Hematopoietic multipotent progenitor cell treated with erythropoietin and hydrocortisone succinate and interleukin-3 and kit ligand, for 17 days (in vitro differentiated cells): ENCODE measurements around the gene UTS2B.
A peak's percentile ranks its signal among the peaks of the same experiment; 100 is the strongest.

Source experiments
- DNase-seq: peaks from one replicate; pipeline ENCODE4 v3.0.0-alpha.2; 2015; ENCODE audit warnings: low spot score

Gene UTS2B

GRCh38 chr3:191352014-191352413, 21.7 kb upstream of the UTS2B start:
- DNase-seq, result no peak

DNA sequence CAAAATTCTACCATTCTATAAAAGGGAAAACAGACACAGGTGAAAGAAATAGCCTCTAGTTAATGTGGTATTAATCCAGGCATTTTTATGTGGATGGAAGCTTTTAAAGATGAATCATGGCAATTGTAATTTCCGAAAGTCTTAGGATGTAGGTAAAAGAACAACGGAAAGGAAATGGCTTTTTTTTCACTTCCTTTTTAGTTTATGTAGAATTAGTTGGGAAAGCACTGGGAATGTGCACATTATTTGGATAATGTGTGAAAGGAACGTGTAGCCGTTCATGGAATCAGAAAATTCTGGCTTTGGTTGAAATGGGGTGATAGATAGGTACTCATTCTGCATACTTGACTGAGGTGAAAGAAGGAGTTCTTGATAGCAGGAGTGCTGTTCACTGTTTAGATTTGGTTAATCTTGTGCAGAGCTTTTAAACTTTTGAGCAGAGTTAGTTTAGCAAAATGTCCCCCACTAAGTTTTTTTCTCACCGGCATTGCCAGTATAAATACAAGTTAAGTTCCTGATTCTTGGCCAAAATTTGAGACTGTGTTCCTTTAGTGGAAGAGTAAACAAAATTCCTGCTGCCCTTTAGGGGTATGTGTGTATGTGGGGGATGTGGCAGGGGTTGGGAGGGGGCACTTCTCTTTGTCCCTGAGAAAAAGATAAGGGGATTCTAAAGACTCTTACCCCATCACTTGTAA, 20.2 kb upstream of the UTS2B start:
- no peak for DNase-seq

GRCh38 chr3:191348098-191348497, 17.8 kb upstream of the UTS2B start:
- DNase-seq, result no peak

DNA sequence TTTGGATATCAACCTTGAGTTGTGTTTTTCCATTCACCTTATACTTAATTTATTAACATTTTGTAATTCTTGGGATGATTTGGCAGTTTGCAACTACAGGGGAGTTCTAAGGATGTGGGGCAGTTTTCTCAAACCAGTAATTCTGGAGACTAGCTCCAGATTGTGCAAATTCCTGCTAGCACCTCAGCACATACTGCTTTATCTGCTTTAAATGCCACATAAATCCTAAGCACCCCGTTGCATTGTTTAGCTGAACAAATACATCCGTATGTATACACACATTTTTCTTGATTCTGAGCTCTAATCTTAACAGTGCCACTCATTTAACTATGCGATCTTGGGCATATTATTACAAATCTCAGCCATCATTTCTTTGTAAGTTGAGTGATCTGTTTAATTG, 16.9 kb upstream of the UTS2B start:
- no peak for DNase-seq

DNA sequence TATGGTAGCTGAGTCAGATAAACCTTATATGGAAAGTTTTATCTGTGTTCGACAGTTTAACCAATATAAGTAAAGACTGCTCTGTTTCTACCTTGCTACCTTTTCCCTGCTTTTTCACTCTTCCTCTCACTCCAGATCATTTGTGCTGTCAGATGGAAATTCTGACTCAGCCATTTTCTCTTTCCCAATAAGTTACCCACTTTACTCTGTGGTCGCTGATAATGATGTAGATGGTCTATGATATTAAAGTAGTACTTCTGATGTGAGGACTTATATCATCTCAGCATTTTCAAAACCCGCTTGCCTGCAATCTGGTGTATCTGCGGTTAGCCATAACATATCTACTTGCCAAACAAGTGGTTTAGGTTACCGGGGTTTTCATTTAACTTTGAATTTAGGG, 15.0 kb upstream of the UTS2B start:
- no peak for DNase-seq

GRCh38 chr3:191343913-191344312, 13.6 kb upstream of the UTS2B start:
- no peak for DNase-seq

DNA sequence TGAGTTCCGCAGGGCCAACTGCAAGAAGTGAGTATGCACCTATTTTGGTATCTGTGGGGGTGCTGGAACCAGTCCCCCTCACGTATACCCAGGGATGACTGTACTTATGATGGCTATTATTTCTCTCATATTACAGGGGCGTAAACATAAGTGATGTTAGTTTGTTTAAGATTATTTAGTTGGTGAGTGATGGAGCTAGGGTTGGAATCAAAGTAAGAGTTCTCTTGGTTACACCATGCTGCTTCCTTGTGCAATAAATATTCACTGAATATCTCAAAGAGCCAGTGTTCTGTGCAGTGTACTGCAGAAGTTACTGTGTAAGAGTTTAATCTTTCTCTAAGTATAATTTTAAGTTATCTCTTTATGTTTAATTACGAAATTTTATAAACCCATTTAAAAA, 12.8 kb upstream of the UTS2B start:
- DNase-seq, result no peak

DNA sequence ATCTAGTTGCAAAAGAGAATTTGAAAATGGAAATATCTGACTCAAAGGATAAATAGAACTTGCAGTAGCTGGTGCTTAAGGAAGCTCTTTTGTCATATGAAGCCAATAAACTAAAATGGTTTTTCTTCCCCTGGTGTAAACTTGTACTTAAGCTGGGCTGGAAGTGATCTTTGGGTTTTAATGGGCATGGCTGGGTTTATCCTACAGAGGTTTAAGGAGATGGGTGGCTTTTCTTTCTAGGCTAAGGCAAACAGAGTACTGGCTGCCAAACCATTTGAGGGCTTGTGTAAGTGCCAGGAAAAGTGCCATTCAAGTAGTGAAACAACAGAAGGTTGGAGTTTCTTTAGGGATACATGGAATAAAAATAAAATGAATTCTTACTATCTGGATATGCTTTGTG, 12.1 kb upstream of the UTS2B start:
- no peak for DNase-seq

DNA sequence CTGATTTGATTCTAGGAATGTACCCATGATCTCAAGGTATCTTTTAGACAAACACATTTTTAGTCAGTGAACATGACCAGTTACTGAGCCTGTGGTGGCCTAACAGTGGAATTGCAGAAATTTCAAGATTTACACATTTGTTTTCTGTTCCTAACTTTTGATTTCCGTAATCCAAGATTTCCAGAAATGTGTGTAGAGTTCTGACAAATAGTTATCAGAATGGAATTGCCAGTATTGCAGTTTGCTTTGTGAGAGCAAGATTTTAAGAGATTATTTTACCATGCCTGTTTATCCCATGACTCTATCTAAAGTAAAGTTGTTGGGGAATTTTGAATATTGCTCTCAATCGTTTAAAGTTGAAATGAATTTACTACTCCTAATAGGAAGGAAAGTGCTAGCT, 11.7 kb upstream of the UTS2B start:
- DNase-seq, result no peak

DNA sequence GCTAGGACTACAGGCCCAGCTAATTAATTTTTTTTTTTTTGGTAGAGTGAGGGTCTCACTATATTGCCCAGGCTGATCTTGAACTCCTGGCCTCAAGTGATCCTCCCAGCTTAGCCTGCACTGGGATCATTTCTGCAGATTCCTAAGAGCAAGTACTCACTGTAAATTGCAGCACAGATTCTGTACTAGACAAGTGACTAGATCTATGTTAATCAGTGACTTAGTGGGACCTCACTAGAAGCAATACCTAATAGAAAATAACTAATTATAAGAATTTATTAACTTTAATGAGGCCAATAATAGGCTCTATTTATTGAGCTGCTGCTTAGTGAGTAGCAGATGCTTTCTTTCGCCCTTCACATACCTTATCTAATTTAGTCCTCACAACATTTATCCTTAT, 10.6 kb upstream of the UTS2B start:
- DNase-seq, result no peak

DNA sequence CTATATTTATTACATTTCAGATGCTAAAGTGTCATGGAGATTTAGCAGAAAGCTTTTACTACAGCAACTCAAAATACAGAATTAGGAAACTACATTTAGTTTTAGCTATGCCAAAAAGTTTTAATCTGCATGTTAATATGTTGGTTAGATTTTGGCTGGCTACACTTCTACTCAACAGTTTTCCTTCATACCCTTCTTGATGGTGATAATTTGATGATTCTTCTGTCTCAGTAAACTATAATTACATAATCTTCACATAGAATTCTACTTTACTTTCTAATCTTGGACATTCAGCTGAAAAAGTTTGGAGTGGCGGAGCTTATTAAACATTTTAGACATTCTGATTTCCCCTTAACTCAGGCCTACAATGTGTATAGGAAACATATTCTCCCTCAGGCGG, 10.0 kb upstream of the UTS2B start:
- no peak for DNase-seq

DNA sequence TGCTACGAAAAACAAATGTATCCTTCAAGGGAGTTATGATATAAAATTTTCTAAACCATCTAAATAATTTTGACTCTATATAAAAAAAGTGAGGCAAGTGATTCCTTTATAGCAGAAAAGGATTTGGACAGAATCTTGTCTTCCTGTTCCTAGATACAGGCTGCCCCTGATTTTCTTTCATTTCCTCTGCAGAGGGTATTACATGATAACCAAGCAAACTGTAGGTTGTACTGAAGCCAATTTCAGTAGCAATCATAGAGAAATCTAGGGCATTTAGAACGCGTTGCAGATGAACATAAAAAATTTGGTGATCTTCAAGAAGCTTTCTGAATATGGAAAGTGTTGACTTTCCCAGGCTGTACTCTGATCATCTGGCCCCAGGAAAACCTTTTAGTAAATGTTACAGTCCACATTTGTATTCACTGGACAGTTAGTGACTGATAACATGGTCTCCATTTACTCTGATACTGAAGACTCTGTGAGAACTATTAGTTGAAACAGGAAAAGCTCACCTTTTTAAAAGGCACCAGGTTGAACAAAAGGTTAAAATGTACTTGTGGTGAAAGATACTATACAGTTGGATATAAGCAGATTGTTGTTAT, 9.1 kb upstream of the UTS2B start:
- no peak for DNase-seq

DNA sequence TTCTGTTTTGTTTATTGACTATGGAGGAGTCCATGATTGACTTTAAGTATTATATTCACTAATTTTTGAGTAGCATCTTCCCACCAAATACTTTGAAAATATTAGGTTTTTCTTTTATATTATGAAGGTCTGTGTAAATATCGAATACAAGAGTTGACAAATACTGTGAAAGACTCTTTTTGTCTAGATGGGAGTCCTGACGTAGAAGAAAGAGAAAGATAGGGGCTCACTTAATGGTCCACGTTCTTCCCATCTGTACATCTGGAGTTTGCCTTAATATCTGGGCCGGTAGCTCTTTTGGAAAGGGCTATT, 7.8 kb upstream of the UTS2B start:
- DNase-seq, result no peak

DNA sequence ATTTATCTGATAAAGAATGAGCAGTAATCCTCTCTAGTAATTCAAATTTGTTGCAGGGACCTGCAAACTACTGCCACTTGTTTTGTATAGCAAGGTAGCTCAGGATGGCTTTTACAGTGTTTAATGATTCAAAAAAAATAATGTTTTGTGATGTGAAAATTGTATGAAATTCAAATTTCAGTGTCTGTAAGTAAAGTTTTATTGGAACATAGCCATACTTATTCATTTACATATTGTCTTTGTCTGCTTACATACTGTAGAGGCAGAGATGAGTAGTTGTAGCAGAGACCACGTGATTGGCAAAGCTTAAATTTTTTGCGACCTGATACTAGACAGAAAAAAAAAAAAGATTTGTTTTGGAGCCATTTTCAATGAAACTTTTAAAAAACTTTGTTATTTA, 6.5 kb upstream of the UTS2B start:
- DNase-seq, result no peak

- DNase-seq, result no peak
Observed at GRCh38 chr3:191334346-191334893, 4.1 kb upstream of the UTS2B start.

DNA sequence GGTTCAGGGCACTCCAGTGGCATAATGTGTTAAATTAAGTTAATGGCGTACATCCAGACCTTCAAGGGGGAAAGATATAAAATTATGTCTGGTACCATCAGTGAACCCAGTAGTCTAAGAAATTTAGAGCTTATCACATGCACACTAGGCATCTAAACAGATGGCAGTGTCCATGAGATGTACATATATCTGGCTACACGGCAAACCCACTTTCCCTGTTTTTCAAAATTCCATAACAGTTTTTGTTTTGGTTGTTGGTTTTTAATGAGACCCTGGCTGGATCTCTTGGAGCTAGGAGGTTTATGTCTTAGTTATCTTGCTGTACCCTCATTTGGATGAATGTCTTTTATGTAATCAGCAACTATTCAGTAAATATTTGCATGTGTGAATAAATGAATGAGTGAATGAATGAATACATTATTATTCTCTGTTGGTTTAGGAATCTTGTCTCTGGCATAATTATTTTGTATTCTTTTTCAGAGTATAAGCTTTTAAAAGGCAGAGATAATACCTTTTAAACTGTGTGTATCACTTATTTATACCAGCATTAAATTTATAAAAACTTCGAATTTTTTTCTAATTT, 3.1 kb upstream of the UTS2B start:
- no peak for DNase-seq

DNA sequence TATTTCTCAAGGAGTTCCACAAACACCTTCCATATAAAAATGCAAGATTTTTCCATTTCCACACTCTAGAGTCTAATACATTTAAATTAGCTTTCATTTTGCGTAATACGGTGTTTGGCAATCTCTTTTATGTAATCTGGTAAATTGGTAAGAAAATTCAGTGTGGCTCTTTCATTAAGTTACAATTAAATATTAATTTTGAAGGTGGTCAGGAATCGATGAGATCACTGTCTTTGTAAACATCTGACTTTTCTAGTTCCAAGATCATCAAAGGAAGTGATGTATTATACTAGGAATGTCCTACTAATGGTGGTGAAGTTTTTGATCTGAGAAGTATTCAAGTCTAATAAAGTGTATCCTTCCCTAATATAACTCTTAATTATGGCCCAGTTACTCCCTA, 1.1 kb upstream of the UTS2B start:
- DNase-seq, result no peak

DNA sequence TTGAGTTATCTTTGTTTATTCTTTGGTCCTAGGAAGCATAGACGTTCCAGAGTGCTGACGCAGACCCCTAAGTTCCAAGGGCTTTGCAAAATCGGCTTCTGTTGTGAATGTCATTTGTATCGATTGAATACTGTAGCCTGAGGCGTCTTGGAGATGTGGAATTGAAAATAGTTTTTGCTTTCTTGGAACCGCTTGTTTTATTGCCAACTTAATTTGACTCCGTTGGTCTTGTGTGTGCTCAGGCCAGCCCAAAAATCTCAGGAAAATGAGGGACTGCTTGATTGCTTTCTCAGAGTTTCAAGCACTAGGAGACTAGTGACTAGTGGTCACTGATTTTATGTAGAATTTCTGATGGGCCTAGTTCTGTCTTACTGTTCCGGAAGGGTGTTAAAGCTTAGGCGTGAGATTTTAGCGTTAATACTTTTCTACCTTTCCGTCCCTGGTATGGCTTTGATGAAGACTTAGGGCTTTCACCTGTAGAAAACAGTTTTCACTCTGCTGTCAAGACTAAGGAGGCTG, 263 bp upstream of the UTS2B start:
- DNase-seq, result no peak

GRCh38 chr3:191328962-191329653, 1.2 kb downstream of the UTS2B start, which contains the start of gene CCDC50:
Gene CCDC50, plus strand, starts transcription at chr3:191329394. Its CDS starts 281 bp downstream, at chr3:191329675.
- DNase-seq, result no peak

DNA sequence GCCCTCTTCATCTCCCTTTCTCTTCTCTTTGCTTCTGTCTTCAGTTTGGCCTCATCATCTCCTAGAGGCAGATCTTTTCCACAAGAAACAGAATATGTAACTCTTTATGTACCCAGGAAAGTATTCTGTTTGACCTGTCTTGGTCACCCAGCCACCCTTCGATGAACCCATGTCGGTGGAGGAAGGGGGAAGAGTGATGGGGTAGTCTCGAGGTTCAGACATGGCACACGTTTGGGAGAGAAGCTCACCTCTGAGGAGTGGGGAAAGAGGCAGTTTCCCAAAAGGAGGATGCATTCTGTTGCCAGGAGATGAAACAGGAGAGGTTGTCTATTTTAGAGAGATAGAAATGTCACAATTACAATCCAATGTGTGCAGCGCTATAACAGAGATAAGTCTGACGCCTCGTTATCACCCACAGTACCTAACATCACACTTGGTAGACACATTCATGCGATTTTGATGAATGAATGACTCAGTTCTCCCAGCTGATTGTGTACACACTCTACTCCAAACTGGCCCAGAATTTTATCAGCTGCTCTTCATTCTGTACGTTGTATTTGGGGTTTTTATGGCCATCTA, 1.9 kb downstream of the UTS2B start:
- DNase-seq, result peak; percentile 30

GRCh38 chr3:191327526-191327925, 2.8 kb downstream of the UTS2B start:
- DNase-seq, result no peak

DNA sequence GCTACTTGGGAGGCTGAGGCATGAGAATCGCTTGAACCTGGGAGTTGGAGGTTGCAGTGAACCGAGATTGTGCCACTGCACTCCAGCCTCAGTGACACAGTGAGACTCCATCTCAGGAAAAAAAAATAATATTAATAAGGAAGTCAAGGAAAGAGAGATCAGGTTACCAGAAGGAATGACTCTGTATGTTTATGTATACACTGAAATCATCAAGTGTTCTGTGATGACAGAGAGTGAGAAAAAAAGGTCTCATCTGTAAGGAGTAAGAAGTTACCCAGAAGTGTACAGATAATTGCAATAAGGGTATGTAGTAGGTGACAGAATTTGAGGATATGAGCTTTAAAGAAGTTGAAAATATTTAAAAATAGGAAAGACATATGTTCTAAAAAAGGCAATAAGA, 5.4 kb downstream of the UTS2B start:
- DNase-seq, result no peak
